Thyroid gland (tissue), 4 donors: Measurements from ENCODE around the gene B3GAT1. TPM values are rescaled to one million over a fixed set of nuclear protein-coding genes. Genes with fewer than 3 reads are reported as not detected.

ENCODE experiments used
- DNase-seq, 2 donors: peaks; one replicate each; pipeline ENCODE4 v3.0.0-alpha.2; 2019
- H3K27ac ChIP-seq, 3 donors: fragments of 200-600 bp; sonication (generic); 1 replicate in 2 of 3; 2 replicates in 1 of 3; pipeline ENCODE4 v1.5.1; 2016 to 2019; ENCODE audit warnings: mild to moderate bottlenecking in 1 of 3, moderate library complexity in 1 of 3
- H3K27me3 ChIP-seq: fragments of 200-600 bp; sonication (generic); one replicate; pipeline ENCODE4 v1.5.1; 2019
- H3K36me3 ChIP-seq, 2 donors: fragments of 200-600 bp; sonication (generic); one replicate each; pipeline ENCODE4 v1.5.1; 2016 to 2019
- H3K4me1 ChIP-seq, 2 donors: fragments of 200-600 bp; sonication (generic); one replicate each; pipeline ENCODE4 v1.5.1; 2017 to 2019
- H3K4me3 ChIP-seq, 3 donors: fragments of 200-600 bp; sonication (generic); replicated peaks in 1 of 3; 1 replicate in 2 of 3; 2 replicates in 1 of 3; pipeline ENCODE4 v1.5.1; 2016; ENCODE audit warnings: mild to moderate bottlenecking in 1 of 3
- H3K9me3 ChIP-seq: fragments of 200-600 bp; sonication (generic); one replicate; pipeline ENCODE4 v1.5.1; 2017
- CTCF ChIP-seq, 6 experiments: fragments of 200-600 bp in 3 of 6; fragments of 450-650 bp in 3 of 6; sonication (generic) in 3 of 6; IDR thresholded peaks; one replicate each; pipeline ENCODE4 v1.5.1; 2016 to 2019; ENCODE audit warnings: antibody characterized with exemption in 6 of 6, mild to moderate bottlenecking in 2 of 6, inconsistent platforms in 1 of 6, moderate library complexity in 1 of 6
- POLR2A ChIP-seq, 2 donors: fragments of 450-650 bp; IDR thresholded peaks; one replicate each; pipeline ENCODE4 v1.6.1; 2017; ENCODE audit warnings: antibody characterized with exemption in 2 of 2, mild to moderate bottlenecking in 2 of 2, moderate library complexity in 1 of 2
- WGBS, 2 donors: methylation state at CpG; one replicate each; pipeline ENCODE4 v1.1.5; 2017; 5-methylcytosine and 5-hydroxymethylcytosine counted together
- intact Hi-C: fragments of 100-400 bp; cut with DNase I; formaldehyde crosslinking; loops from one replicate; pipeline ENCODE4 v1.15.1; 2023
- total RNA-seq, 4 donors: library from RNA; depleted of rRNA; stranded (reverse); fragments of >200 nt; gene quantifications; one replicate each; pipeline ENCODE4 v1.2.3, GENCODE V29; 2016

B3GAT1 gene
- total RNA-seq, 4 donors from 2014 or later = 4.0 to 6.7 (median 5.7) TPM

GRCh38 chr11:134362192-134362901 is 49.7 kb downstream of the B3GAT1 start:
- Histone ChIP-seq H3K36me3 (no peaks in the 10 kb centered on the region), H3K4me1 (peaks cover 9 to 39% of the 10 kb centered on the region in 2 donors), H3K27ac (no peak overlapping the region), H3K27me3 (no peaks in the 10 kb centered on the region), H3K4me3 (no peak overlapping the region), H3K9me3 (no peaks in the 10 kb centered on the region)
- WGBS, 2 donors = 89 to 95% methylated on average over 20 to 28 of the region's 32 CpGs
- intact Hi-C loops = loop anchor here (10.0 kb wide), 1 partner anchor 112 kb away; no protein-coding TSS in a partner anchor
- no peak for DNase-seq
- TF ChIP-seq CTCF (IDR thresholded peaks at IDR 0.05) (no peak), POLR2A (IDR thresholded peaks at IDR 0.05) (no peak)

- no peak for TF ChIP-seq CTCF (IDR thresholded peaks at IDR 0.05)
- TF ChIP-seq POLR2A (IDR thresholded peaks at IDR 0.05) = no peak
- H3K9me3 ChIP-seq = no peaks in the 10 kb centered on the region
- no peaks in the 10 kb centered on the region for H3K36me3 ChIP-seq
- no peaks in the 10 kb centered on the region for H3K27me3 ChIP-seq
- no peak overlapping the region for H3K27ac ChIP-seq
- DNase-seq = no peak
- H3K4me3 ChIP-seq = no peak overlapping the region
- WGBS, 2 donors = 82 to 84% methylated on average over 26 of the region's 26 CpGs
- intact Hi-C loops = loop anchor here (10.0 kb wide), 1 partner anchor 113 kb away; no protein-coding TSS in a partner anchor
- H3K4me1 ChIP-seq = peaks cover 14 to 46% of the 10 kb centered on the region in 2 donors
Observed at GRCh38 chr11:134361661-134362060, 50.4 kb downstream of the B3GAT1 start.

GRCh38 chr11:134360050-134360835 is 51.8 kb downstream of the B3GAT1 start:
- intact Hi-C loops = loop anchor here (10.0 kb wide), 1 partner anchor 115 kb away; no protein-coding TSS in a partner anchor

GRCh38 chr11:134359646-134360045 is 52.4 kb downstream of the B3GAT1 start:
- peaks cover 15 to 45% of the 10 kb centered on the region in 2 donors for H3K4me1 ChIP-seq
- intact Hi-C loops = loop anchor here (10.0 kb wide), 1 partner anchor 115 kb away; no protein-coding TSS in a partner anchor
- WGBS, 2 donors = 79 to 84% methylated on average over 10 of the region's 10 CpGs
- no peak for TF ChIP-seq POLR2A (IDR thresholded peaks at IDR 0.05)
- TF ChIP-seq CTCF (IDR thresholded peaks at IDR 0.05) = no peak
- H3K27me3 ChIP-seq = no peaks in the 10 kb centered on the region
- no peak overlapping the region for H3K4me3 ChIP-seq
- no peaks in the 10 kb centered on the region for H3K36me3 ChIP-seq
- H3K9me3 ChIP-seq = no peaks in the 10 kb centered on the region
- DNase-seq = no peak
- no peak overlapping the region for H3K27ac ChIP-seq

More at GRCh38 chr11:134360050-134360835, 51.8 kb downstream of the B3GAT1 start:
- Histone ChIP-seq H3K9me3 (no peaks in the 10 kb centered on the region), H3K36me3 (no peaks in the 10 kb centered on the region), H3K27me3 (no peaks in the 10 kb centered on the region), H3K4me1 (peaks cover 15 to 46% of the 10 kb centered on the region in 2 donors), H3K4me3 (no peak overlapping the region), H3K27ac (no peak overlapping the region)
- 22 to 29% methylated on average over 26 to 30 of the region's 30 CpGs for WGBS, 2 donors
- TF ChIP-seq CTCF (IDR thresholded peaks at IDR 0.05) (peak; percentile 46 to 97 (median 88)), POLR2A (IDR thresholded peaks at IDR 0.05) (no peak)
- peak; percentile 84 to 91 for DNase-seq
